ENCODE results near the gene CHPF2. TPM values are rescaled to one million over a fixed set of nuclear protein-coding genes. Genes with fewer than 3 reads are reported as not detected.

Gene CHPF2
- total and polyA plus RNA-seq, 2 of the 13 experiments (the other 11 are each of a cell fraction or from before 2014, with no cell fraction given) = 15.4 to 21.5 TPM

GRCh38 chr7:151280388-151281019 is 48.2 kb downstream of the CHPF2 start:
- FAIRE-seq (no peak), DNase-seq (ENCODE audit: low spot score) (no peak), ATAC-seq (no peak)
- H3K4me1 ChIP-seq (ENCODE audit: insufficient read depth, low read length) = peaks cover 9% of the 10 kb centered on the region; the same call in 1 of the 2 replicates
- intact Hi-C loops (cut with micrococcal nuclease; ENCODE audit: unreplicated experiment) = no loop called here
- no peak overlapping the region for H3K4me2 ChIP-seq (ENCODE audit: low read depth, low read length)
- H3K27me3 ChIP-seq (ENCODE audit: control insufficient read depth in 1 of 2, insufficient read depth in 2 of 2, low read length in 2 of 2) = peaks cover 6 to 53% of the 10 kb centered on the region in 2 experiments
- WGBS (ENCODE audit: low lambda C conversion rate) = 33% methylated on average over 9 of the region's 9 CpGs
- TF ChIP-seq, protein P1, sequence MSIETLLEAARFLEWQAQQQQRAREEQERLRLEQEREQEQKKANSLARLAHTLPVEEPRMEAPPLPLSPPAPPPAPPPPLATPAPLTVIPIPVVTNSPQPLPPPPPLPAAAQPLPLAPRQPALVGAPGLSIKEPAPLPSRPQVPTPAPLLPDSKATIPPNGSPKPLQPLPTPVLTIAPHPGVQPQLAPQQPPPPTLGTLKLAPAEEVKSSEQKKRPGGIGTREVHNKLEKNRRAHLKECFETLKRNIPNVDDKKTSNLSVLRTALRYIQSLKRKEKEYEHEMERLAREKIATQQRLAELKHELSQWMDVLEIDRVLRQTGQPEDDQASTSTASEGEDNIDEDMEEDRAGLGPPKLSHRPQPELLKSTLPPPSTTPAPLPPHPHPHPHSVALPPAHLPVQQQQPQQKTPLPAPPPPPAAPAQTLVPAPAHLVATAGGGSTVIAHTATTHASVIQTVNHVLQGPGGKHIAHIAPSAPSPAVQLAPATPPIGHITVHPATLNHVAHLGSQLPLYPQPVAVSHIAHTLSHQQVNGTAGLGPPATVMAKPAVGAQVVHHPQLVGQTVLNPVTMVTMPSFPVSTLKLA (IDR thresholded peaks at IDR 0.05) = peak; percentile 94
- TF ChIP-seq HNRNPUL1 (IDR thresholded peaks at IDR 0.05; ENCODE audit: low read depth, low read length) = no peak
- no TSS peak for BruUV-seq (replicated peaks)
- no peak overlapping the region for H3K27ac ChIP-seq (ENCODE audit: extremely low read length, insufficient read depth, low read length)
- H3K9me3 ChIP-seq (ENCODE audit: low read length) = no peaks in the 10 kb centered on the region
- POLR2A ChIA-PET = no interaction called here
- H3K9ac ChIP-seq (ENCODE audit: insufficient read depth, low read depth, low read length) = no peak overlapping the region
- H3K79me2 ChIP-seq (ENCODE audit: insufficient read depth, low read length) = no peaks in the 10 kb centered on the region
- no peaks in the 10 kb centered on the region for H3K36me3 ChIP-seq (replicated peaks in 1 of 2; ENCODE audit: control insufficient read depth in 1 of 2, insufficient read depth in 2 of 2, low read length in 2 of 2)
- no peak overlapping the region for H3K4me3 ChIP-seq (replicated peaks in 1 of 3; ENCODE audit: insufficient read depth in 1 of 3, low read depth in 2 of 3, low read length in 3 of 3)
- H2AFZ ChIP-seq (ENCODE audit: low read length) = no peak overlapping the region
- no peaks in the 10 kb centered on the region for H4K20me1 ChIP-seq (ENCODE audit: insufficient read depth, low read length)
- in situ Hi-C loops (cut with HindIII; ENCODE audit: extremely low pct_ligation_motif_present, low pct_unique_long_range_greater_than_20kb) = no loop called here
- CTCF ChIA-PET (ENCODE audit: low intra/inter-chr PET ratio, low total read pairs) = no interaction called here

DNA sequence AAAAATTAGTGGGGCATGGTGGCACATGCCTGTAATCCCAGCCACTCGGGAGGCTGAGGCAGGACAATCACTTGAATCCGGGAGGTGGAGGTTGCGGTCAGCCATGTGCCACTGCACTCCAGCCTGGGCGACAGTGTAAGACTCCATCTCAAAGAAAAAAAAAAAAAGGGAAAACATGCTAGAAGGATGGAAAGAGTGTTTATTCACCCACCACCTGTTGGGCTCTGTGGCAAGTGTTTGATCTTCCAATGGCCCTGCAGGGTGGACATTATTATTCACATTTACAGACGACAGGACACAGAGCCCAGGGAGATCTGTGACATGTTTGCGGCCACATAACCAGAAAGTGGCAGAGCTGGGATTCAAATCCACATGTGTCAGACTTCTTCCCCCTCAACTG is 49.4 kb downstream of the CHPF2 start:
- in situ Hi-C loops (cut with HindIII; ENCODE audit: extremely low pct_ligation_motif_present, low pct_unique_long_range_greater_than_20kb) (no loop called here), intact Hi-C loops (cut with micrococcal nuclease; ENCODE audit: unreplicated experiment) (no loop called here)
- H3K9ac ChIP-seq (ENCODE audit: insufficient read depth, low read depth, low read length) = no peak overlapping the region
- H3K36me3 ChIP-seq (replicated peaks in 1 of 2; ENCODE audit: control insufficient read depth in 1 of 2, insufficient read depth in 2 of 2, low read length in 2 of 2) = no peaks in the 10 kb centered on the region
- no peak overlapping the region for H2AFZ ChIP-seq (ENCODE audit: low read length)
- BruUV-seq (replicated peaks) = no TSS peak
- H3K27ac ChIP-seq (ENCODE audit: extremely low read length, insufficient read depth, low read length) = no peak overlapping the region
- ChIA-PET CTCF (ENCODE audit: low intra/inter-chr PET ratio, low total read pairs) (no interaction called here), POLR2A (no interaction called here)
- FAIRE-seq (no peak), DNase-seq (ENCODE audit: low spot score) (no peak), ATAC-seq (no peak)
- H4K20me1 ChIP-seq (ENCODE audit: insufficient read depth, low read length) = no peaks in the 10 kb centered on the region
- peaks cover 6 to 43% of the 10 kb centered on the region in 2 experiments for H3K27me3 ChIP-seq (ENCODE audit: control insufficient read depth in 1 of 2, insufficient read depth in 2 of 2, low read length in 2 of 2)
- H3K4me2 ChIP-seq (ENCODE audit: low read depth, low read length) = no peak overlapping the region
- TF ChIP-seq ZNF558 (CRISPR knock-in tag; IDR thresholded peaks at IDR 0.05; ENCODE audit: borderline replicate concordance) (no peak), JARID2 (CRISPR knock-in tag; IDR thresholded peaks at IDR 0.05; ENCODE audit: insufficient replicate concordance) (no peak), SMARCE1 (IDR thresholded peaks at IDR 0.05; ENCODE audit: borderline replicate concordance) (no peak), ZNF670 (CRISPR knock-in tag; IDR thresholded peaks at IDR 0.05; ENCODE audit: borderline replicate concordance) (no peak), SALL1 (CRISPR knock-in tag; IDR thresholded peaks at IDR 0.05) (no peak), ZNF296 (CRISPR knock-in tag; conservative IDR thresholded peaks at IDR 0.05) (no peak), PCBP2 (optimal IDR thresholded peaks at IDR 0.05; ENCODE audit: low read depth, low read length, poor library complexity, severe bottlenecking) (no peak), FOXO1 (CRISPR knock-in tag; IDR thresholded peaks at IDR 0.05) (no peak)
- TF ChIP-seq, protein P2, sequence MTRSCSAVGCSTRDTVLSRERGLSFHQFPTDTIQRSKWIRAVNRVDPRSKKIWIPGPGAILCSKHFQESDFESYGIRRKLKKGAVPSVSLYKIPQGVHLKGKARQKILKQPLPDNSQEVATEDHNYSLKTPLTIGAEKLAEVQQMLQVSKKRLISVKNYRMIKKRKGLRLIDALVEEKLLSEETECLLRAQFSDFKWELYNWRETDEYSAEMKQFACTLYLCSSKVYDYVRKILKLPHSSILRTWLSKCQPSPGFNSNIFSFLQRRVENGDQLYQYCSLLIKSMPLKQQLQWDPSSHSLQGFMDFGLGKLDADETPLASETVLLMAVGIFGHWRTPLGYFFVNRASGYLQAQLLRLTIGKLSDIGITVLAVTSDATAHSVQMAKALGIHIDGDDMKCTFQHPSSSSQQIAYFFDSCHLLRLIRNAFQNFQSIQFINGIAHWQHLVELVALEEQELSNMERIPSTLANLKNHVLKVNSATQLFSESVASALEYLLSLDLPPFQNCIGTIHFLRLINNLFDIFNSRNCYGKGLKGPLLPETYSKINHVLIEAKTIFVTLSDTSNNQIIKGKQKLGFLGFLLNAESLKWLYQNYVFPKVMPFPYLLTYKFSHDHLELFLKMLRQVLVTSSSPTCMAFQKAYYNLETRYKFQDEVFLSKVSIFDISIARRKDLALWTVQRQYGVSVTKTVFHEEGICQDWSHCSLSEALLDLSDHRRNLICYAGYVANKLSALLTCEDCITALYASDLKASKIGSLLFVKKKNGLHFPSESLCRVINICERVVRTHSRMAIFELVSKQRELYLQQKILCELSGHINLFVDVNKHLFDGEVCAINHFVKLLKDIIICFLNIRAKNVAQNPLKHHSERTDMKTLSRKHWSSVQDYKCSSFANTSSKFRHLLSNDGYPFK (CRISPR knock-in tag; IDR thresholded peaks at IDR 0.05; ENCODE audit: borderline replicate concordance) = no peak
- H3K9me3 ChIP-seq (ENCODE audit: low read length) = no peaks in the 10 kb centered on the region
- H3K79me2 ChIP-seq (ENCODE audit: insufficient read depth, low read length) = no peaks in the 10 kb centered on the region
- 42% methylated on average over 6 of the region's 6 CpGs for WGBS (ENCODE audit: low lambda C conversion rate)
- H3K4me3 ChIP-seq (replicated peaks in 1 of 3; ENCODE audit: insufficient read depth in 1 of 3, low read depth in 2 of 3, low read length in 3 of 3) = no peak overlapping the region
- peaks cover 9% of the 10 kb centered on the region; the same call in 1 of the 2 replicates for H3K4me1 ChIP-seq (ENCODE audit: insufficient read depth, low read length)

Measured in HepG2 (cell line).